Anterior cingulate cortex (tissue), 58 donors: ENCODE results near the gene ANKRD62.
"Not testable (repeated sequence)": the region's sequence is repeated elsewhere in the genome, so short reads cannot be mapped to it uniquely, and the experiment has no call there.

ENCODE experiments used
- DNase-seq, 58 donors: peaks; one replicate each; lab custom pipeline; 2025; lab: John Stamatoyannopoulos, UW

ANKRD62 gene

DNA sequence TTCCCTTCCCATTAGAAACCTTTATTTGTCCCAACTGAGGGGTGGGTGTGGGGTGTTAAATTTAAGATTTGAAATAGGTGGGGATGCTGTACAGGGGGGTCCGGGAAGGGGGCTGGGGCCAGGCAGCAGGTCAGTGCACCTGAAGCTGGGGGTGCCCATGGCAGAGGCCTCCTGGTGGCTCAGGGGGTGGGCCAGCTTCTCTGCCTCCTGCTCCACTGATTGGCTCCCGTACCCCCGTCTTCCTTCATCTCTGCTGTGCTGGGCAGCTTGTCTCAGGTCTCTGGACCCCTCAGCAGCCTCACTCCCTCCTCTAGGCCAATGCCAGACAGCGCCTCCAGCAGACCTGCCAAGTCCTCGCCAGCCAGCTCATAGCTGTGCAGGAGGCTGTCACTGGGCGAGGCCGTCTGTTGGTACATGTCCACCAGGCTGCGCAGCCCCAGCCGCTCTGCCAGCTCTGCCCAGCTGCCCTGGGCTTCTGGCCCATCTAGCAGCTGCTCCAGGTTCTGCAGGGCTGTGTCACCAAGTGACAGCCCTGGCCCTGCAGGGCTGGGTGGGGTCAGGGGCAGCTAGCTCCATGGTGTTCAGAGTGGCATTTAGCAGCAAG lies 2.0 kb upstream of the ANKRD62 start:
- no peak for DNase-seq

DNA sequence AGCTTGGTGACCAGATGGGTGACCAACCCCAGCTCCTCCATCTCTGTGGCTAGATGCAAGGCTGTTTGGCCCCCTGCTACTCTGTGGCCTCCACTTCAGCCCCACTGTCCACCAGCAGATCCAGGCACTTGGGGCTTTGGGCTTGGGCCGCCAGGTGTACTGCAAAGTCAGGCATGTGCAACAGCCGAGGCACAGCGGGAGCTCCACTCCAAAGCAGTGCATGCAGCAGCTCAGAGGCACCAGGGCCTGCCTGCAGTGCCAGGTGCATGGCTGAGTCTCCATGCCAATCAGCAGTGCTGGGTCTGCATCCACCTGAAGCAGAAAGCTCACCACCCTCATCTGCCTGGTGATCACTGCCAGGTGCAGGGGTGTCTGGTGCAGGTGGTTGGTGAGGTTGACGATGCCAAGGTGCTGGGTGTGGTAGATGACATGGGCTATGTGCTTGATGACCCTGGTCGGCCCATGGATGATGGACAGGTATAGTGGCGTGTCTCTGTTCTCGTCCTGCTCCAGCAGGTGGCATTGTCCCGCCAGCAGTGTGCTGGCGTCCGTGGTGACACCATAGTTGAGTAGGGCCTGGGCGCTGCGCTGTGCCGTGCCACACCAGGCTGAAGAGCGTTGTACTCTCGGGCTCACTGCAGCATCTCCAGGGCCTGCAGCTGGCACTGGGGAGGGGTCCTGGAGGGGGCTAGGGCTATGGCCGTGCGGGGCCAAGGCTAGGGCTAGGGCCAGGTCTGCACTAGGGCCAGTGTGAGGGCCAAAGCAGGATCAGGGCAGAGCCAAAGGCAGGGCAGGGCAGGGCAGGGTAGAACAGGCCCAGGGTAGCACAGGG lies 1.0 kb upstream of the ANKRD62 start:
- DNase-seq: no peak

DNA sequence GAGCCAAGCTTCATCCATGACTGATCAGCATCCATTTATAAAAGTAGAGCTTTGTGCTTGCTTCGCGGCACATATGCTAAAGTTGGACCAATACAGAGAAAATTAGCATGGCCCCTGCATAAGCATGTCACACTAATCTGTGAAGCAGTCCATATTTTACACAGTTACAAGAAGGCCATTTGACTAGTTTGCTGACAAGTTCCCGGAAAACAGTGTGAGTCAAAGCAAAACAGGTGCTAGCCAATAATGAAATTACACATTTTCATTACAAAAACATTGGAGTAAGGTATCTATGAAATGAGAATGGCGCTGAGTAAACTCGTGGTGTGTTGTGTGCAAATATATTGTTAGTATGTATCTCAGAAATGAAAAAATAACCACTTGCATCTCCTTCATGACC lies 4.7 kb downstream of the ANKRD62 start:
- no peak for DNase-seq

DNA sequence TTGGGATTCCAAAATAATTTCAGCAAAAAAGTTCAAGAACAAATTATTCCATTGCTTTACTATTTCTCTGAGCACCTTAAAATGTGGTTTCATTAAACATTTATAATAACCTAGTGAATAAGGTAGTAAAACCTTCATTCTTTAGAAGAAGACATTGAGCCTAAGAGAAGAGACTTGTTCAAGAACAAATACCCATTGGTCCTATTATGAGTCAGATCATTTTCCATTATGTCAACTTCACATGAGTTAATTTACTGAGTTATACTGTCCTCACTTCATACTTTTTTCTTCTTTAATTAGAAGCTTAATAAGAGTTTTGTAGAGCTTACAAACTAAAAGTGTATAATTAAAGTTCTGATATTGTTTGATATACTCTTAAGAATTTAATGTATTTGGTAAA lies 5.5 kb downstream of the ANKRD62 start:
- no peak for DNase-seq

DNA sequence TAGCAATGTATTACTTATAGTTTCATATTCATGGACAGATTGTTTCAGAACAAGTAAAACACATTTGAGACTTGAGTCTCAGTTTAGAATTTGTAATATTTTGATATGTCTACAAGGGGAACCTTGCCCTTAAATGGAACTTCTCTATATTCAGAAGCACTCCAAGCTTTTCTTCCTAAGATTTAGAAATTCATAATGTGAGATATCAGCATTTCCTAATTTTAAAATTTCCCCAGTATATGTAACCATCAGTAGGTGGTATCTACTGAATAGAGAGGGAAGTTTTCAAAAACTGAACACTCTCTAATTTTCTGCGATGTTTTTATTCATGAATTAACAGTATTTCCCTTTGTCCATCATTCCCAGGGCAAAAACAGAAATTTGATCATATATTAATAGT lies 7.6 kb downstream of the ANKRD62 start:
- DNase-seq: no peak

DNA sequence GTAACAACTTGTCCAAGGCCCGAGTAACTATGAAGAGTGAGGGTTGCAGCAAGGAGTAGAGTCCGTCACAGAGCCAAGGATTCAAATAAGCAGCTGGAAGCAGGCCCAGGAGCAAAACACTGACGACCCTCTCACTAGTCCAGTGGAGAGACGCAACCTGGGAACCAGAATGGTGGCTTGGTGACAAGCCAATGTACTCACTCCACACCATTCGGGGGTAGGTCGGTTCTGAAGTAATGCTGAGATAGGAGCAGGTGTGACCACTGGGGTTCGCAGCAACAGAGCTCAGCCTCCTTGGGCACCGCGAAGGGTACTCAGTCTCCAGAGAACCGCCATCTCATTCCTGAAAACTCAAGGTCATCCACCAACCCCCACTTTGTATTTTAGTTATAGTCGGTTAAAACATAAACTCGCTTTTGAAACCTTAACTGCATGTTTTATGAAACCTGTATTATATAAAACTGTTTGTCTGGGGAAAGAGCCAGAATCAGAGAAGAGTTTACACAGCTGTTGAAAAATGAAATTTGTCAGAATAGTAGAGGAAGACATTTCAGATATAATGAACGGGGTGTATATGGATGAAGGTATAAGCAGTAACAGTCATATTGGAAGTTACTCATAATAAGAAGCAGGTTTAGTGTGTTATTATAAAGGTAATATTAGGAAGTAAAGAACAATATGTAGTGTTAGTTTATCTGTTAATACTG lies 8.6 kb downstream of the ANKRD62 start:
- DNase-seq: no peak

DNA sequence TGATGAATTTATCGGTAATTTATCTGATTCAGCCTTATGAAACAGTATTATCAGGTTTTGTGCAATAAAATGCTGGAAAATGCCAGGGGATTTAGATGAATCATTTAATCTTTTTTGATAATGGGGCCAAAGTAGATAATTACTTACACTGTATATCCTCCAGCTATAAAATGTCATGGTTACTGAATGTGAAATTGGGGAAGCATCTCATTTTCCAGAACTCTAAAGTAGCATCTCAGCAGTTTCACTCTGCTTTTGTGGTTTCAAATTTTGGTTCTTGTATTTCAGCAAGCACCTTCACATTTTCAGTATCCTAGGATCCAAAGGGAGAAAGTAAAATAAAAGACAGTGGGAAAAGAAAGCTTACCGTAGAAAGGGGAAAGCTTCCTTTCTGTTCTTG lies 12.8 kb downstream of the ANKRD62 start:
- no peak for DNase-seq

DNA sequence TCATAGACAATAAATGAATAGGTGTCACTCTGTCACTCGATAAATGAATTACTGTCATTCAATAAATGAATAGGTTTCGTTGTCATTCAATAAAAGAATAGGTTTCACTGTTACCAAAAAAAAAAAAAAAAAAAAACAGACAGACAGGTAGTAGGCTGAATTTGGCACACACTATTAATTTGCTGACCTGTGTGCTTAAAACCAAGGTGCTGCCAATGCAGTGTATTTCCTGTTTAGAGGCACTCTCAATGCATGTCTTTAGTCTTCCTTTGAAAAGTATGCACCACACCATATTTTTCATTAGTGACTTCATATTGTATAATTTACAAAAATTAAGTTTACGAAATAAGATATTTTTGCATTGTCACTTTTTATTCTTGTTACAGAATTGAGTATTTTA lies 16.2 kb downstream of the ANKRD62 start:
- no peak for DNase-seq

DNA sequence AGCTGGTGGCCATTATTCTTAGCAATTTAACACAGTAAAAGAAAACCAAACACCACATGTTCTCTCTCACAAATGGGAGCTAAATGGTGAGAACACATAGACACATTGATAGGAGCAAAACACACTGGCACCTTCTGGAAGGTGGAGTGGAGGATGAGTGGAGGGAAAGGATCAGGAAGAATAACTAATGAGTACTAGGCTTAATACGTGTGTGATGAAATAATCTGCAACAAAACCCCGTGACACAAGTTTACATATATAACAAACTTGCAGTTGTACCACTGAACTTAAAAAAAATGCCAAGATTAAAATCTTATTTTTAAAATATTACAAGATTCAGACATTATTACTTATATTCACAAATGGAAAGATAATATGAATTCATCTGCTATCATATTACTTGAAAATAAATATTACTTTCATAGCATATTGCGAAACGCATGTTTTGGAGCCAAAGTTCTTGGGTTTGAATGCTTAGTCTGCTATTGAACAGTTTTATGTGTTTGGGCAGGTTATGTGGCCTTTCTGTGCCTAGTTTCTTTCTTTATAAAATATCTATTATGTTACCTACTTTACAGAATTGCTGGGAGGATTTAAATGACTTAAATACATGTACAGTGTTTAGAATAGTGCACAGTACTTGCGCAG lies 20.5 kb downstream of the ANKRD62 start:
- DNase-seq: no peak

DNA sequence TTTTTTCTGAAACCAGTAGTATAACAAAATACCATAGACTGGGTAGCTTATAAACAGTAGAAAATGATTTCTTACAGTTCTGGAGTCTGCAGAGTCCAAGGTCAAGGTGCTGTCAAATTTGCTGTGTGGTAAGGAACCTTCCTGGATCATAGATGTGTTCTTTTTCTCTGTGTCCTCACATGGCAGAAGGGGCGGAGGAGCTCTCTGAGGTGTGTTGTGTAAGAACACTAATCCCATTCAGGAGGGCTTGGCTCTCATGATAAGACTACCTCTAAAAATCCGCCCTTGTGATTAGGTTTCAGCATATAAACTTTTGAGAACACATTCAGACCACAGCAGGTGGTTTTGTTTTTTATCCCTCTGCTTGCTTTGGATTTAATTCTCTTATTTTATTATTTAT lies 25.7 kb downstream of the ANKRD62 start:
- no peak for DNase-seq

DNA sequence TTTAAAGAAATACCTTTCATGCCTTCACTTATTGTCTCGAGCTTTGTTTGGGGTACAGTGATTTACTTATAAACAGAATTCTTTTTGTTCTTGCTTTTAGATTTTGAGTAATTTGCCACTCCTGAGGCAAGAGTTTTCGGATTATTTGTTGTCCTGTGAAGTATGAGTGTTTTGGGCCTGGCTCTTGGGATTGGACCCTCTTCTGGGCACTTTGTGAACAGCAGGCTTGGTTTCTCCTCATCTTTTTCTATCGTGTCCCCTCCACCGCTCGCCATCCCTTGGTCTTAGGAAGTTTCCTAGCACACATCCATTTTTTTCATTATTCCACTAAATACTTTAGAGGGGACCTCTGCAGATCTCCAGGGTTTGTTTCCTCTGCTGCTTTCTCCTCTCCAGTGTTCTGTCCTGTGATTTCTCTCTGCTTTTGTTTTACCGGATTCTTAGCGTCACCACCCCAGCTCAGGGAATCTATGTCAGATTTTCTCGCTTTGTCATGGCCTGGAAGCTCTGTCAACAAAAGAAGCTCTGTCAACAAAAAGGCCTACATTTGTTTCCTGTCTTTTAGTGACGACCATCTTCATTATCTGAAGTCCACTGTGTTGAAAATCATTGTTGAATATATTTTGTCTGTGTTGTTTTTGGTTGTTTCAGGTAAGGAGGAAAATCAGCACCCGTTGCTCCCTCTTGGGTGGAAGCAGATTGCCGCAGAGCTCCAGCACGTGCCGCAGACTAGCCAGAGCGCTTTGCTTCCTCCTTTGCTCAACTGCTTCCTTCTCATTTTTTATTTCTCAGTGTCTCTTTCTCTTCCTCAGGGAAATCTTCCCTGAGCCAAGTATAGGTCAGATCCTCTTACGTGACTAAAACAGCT lies 27.8 kb downstream of the ANKRD62 start:
- DNase-seq: no peak

DNA sequence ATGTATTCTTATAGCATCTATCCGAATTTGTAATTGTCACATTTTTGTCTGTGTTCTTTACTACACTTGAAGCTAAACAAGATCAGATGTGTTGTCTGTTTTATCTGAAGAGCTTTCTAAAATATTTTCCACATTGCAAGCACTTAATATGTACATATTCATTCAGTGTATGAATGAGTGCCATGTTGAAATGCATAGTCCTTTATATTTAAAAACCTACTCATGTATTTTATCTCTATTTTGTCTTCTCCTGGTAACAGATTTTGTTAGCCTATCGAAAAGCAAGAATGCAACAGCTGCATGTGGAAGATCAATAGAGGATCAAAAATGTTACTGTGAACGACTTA lies 28.4 kb downstream of the ANKRD62 start:
- not testable (repeated sequence) for DNase-seq

DNA sequence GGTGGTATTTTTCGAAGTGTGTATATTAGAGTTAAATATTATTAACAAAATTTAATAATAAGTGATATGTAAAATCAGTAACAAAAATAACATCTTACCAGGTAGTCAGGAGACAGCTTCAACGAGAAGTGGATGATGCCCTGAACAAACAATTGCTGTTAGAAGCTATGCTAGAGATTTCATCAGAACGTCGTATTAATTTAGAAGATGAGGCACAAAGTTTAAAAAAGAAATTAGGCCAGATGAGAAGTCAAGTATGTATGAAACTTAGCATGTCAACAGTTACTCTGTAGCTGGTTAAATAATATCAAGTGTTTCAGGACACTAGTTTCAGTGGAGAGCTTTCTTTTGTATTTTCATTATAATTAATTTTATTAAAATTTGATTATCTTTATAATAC lies 34.0 kb downstream of the ANKRD62 start:
- not testable (repeated sequence) for DNase-seq

DNA sequence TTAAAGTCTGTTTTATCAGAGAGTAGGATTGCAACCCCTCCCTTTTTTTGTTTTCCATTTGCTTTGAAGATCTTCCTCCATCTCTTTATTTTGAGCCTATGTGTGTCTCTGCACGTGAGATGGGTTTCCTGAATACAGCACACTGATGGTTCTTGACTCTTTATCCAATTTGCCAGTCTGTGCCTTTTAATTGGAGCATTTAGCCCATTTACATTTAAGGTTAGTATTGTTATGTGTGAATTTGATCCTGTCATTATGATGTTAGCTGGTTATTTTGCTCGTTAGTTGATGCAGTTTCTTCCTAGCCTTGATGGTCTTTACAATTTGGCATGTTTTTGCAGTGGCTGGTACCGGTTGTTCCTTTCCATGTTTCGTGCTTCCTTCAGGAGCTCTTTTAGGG lies 45.2 kb downstream of the ANKRD62 start:
- not testable (repeated sequence) for DNase-seq

DNA sequence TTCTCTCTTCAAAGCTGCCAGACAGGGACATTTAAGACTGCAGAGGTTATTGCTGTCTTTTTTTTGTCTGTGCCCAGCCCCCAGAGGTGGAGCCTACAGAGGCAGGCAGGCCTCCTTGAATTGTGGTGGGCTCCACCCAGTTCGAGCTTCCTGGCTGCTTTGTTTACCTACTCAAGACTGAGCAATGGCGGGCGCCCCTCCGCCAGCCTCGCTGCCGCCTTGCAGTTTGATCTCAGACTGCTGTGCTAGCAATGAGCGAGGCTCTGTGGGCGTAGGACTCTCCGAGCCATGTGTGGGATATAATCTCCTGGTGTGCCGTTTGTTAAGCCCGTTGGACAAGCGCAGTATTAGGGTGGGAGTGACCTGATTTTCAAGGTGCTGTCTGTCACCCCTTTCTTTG lies 47.2 kb downstream of the ANKRD62 start:
- DNase-seq: not testable (repeated sequence)

DNA sequence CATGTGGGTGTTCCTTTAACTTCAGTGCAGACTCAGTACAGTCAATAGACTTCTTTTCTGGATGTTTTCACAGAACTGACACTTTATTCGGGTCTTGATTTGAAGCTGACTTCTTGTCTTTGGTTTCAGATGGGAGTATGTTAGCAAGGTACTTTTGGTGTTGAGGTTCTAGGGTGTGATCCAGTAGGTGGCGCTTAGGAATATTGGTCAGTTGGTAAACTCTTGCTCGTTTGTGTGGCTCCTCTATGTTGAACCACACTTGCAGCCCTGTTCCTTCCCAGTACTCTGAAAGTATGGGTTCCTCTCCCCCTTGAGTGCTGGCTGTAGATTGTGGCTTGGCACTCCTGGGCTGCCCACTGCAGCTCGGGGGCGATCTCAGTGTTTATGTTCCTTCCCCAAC lies 48.1 kb downstream of the ANKRD62 start:
- DNase-seq: not testable (repeated sequence)

DNA sequence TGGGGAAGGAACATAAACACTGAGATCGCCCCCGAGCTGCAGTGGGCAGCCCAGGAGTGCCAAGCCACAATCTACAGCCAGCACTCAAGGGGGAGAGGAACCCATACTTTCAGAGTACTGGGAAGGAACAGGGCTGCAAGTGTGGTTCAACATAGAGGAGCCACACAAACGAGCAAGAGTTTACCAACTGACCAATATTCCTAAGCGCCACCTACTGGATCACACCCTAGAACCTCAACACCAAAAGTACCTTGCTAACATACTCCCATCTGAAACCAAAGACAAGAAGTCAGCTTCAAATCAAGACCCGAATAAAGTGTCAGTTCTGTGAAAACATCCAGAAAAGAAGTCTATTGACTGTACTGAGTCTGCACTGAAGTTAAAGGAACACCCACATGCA lies 55.8 kb downstream of the ANKRD62 start:
- DNase-seq: not testable (repeated sequence)

DNA sequence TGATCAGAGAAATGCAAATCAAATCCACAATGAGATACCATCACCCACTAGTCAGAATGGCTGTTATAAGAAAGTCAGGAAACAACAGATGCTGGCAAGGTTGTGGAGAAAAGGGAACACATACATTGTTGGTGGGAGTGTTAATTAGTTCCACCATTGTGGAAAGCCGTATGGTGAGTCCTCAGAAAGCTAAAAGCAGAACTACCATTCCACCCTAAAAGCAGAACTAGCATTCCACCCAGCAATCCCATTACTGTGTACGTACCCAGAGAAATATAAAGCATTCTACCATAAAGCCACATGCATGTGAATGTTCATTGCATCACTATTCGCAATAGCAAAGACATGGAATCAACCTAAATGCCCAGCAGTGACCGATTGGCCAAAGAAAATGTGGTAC lies 60.7 kb downstream of the ANKRD62 start:
- DNase-seq: no peak

DNA sequence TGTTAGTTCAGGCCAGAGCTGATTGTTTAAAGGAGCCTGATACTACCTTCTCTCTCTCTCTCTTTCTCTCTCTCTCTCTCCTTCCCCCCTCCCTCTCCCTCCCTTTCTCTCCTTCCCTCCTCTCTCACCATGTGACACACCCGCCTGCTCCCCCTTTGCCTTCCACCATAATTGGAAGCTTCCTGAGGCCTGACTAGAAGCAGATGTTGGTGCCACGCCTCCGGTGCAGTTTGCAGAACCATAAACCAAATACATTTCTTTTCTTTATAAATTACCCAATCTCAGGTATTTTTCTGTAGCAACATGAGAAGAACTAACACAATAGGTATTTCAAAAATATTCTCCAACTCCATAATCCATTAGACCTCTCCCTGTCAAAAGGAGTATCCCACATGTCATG lies 62.4 kb downstream of the ANKRD62 start:
- DNase-seq: no peak

DNA sequence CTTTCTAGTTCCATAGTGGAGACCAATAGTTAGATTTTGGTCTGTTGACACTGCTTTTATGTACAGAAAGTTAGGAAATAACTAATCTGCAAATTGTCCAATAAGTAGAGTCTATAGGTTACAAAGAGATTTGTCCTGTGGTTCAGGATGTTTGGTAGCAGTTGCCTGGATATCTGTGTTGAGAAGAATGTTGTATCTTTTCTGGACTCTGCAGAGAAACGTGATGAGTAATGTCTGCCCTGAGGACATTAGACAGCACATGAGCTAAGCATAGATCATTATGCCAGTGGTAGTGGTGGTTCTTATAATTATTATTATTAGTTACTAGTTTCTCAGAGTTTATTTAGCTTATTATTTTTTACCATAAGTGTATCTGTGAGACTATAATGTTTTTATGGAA lies 65.8 kb downstream of the ANKRD62 start:
- DNase-seq: no peak
